Epithelial cell of proximal tubule (primary cell): ENCODE data around the gene CCDC9. TPM values are rescaled to one million over a fixed set of nuclear protein-coding genes. Genes with fewer than 3 reads are reported as not detected.

Experiments
- DNase-seq: peaks from one replicate; pipeline ENCODE4 v3.0.0-alpha.2; 2011; ENCODE audit warnings: low read depth
- H3K4me3 ChIP-seq: 2 replicates; pipeline ENCODE4 v1.5.1; 2011; ENCODE audit warnings: low read depth, mild to moderate bottlenecking, low read length
- CTCF ChIP-seq: conservative IDR thresholded peaks from 2 replicates; pipeline ENCODE4 v1.5.1; 2012; ENCODE audit warnings: low read depth, mild to moderate bottlenecking, low read length
- total RNA-seq: library from RNA; depleted of rRNA; stranded (reverse); fragments of >200 nt; gene quantifications from 2 replicates; pipeline ENCODE4 v1.2.3, GENCODE V29; 2015

CCDC9 gene
- total RNA-seq, 1 donor from 2014 or later: 17.8 TPM

GRCh38 chr19:47221890-47222289 is 34.4 kb upstream of the CCDC9 start:
- no peak for TF ChIP-seq CTCF
- no peak overlapping the region for H3K4me3 ChIP-seq
- DNase-seq: no peak

- peak overlapping the region; percentile 94 for H3K4me3 ChIP-seq
- no peak for TF ChIP-seq CTCF
- no peak for DNase-seq
Observed at GRCh38 chr19:47225746-47226425, 30.4 kb upstream of the CCDC9 start.

- no peak for TF ChIP-seq CTCF
- H3K4me3 ChIP-seq: peak overlapping the region; percentile 94
- DNase-seq: no peak
Observed at GRCh38 chr19:47226426-47227351, 29.6 kb upstream of the CCDC9 start.

- no peak for TF ChIP-seq CTCF
- DNase-seq: no peak
- H3K4me3 ChIP-seq: peak overlapping the region; percentile 94
Observed at GRCh38 chr19:47227352-47228167, 28.8 kb upstream of the CCDC9 start.

- no peak for TF ChIP-seq CTCF
- peak overlapping the region; percentile 94 for H3K4me3 ChIP-seq
- no peak for DNase-seq
Observed at GRCh38 chr19:47228168-47228936, 28.0 kb upstream of the CCDC9 start.
